Measurements from ENCODE around the gene FEM1B. TPM values are rescaled to one million over a fixed set of nuclear protein-coding genes. Genes with fewer than 3 reads are reported as not detected.

Gene FEM1B
- total and polyA plus RNA-seq, 3 donors from 2014 or later, result 65.8 to 122 (median 86.3) TPM

DNA sequence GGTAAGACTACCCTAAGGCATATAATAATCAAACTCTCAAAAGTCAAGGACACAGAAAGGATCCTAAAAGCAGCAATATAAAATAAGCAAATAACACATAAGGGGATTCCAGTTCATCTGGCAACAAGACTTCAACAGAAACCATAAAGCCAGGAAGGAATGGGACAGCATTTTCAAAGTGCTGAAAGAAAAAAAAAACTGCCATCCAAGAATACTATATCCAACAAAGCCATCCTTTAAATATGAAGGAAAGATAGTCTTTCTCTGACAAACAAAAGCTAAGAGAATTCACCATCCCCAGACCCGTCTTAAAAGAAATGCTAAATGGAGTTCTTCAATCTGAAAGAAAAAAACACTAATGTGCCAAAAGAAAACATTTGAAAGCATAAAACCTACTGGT, 33.3 kb upstream of the FEM1B start:
- intact Hi-C loops (cut with DNase I; ENCODE audit: low total_unique reads), result no loop called here
- TF ChIP-seq, protein P1, sequence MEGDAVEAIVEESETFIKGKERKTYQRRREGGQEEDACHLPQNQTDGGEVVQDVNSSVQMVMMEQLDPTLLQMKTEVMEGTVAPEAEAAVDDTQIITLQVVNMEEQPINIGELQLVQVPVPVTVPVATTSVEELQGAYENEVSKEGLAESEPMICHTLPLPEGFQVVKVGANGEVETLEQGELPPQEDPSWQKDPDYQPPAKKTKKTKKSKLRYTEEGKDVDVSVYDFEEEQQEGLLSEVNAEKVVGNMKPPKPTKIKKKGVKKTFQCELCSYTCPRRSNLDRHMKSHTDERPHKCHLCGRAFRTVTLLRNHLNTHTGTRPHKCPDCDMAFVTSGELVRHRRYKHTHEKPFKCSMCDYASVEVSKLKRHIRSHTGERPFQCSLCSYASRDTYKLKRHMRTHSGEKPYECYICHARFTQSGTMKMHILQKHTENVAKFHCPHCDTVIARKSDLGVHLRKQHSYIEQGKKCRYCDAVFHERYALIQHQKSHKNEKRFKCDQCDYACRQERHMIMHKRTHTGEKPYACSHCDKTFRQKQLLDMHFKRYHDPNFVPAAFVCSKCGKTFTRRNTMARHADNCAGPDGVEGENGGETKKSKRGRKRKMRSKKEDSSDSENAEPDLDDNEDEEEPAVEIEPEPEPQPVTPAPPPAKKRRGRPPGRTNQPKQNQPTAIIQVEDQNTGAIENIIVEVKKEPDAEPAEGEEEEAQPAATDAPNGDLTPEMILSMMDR (IDR thresholded peaks at IDR 0.05), result no peak
- no peak for TF ChIP-seq POLR2A (IDR thresholded peaks at IDR 0.05)
- no peak for DNase-seq
- Histone ChIP-seq H3K4me1 (no peaks in the 10 kb centered on the region), H3K9me3 (no peaks in the 10 kb centered on the region), H3K4me3 (no peak overlapping the region), H3K36me3 (ENCODE audit: low read depth, missing control alignments) (no peaks in the 10 kb centered on the region), H3K27ac (no peak overlapping the region), H3K27me3 (no peaks in the 10 kb centered on the region)
- 85 to 93% methylated on average over 1 of the region's 1 CpG for WGBS, 2 donors

DNA sequence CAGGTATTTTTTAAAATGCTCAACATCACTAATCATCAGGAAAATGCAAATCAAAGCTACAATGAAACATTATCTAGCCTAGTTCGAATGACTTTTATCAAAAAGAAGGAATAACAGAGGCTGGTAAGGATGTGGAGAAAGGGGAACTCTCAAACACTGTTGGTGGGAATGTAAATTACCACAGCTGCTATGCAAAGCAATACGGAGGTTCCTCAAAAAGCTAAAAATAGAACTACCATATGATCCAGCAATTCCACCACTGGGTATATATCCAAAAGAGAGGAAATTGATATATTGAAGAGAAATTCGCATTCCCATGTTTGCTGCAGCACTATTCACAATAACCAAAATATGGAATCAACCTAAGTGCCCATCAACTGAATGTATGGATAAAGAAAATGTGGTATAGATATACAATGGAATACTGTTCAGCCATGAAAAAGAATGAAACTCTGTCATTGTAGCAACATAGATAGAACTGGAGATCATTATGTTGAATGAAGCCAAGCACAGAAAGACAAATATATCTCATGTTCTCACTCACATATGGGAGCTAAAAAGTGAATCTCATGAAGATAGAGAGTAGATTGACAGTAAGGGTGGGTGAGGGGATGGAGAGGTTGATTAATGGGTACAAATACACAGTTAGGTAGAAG, 28.4 kb upstream of the FEM1B start:
- TF ChIP-seq POLR2A (IDR thresholded peaks at IDR 0.05), result no peak
- TF ChIP-seq, protein P1 (IDR thresholded peaks at IDR 0.05), result no peak
- no peaks in the 10 kb centered on the region for H3K36me3 ChIP-seq (ENCODE audit: low read depth, missing control alignments)
- intact Hi-C loops (cut with DNase I; ENCODE audit: low total_unique reads), result no loop called here
- DNase-seq, result no peak
- no peaks in the 10 kb centered on the region for H3K9me3 ChIP-seq
- 76 to 77% methylated on average over 3 of the region's 3 CpGs for WGBS, 2 donors
- no peak overlapping the region for H3K27ac ChIP-seq
- H3K4me1 ChIP-seq, result no peaks in the 10 kb centered on the region
- no peaks in the 10 kb centered on the region for H3K27me3 ChIP-seq
- H3K4me3 ChIP-seq, result no peak overlapping the region

DNA sequence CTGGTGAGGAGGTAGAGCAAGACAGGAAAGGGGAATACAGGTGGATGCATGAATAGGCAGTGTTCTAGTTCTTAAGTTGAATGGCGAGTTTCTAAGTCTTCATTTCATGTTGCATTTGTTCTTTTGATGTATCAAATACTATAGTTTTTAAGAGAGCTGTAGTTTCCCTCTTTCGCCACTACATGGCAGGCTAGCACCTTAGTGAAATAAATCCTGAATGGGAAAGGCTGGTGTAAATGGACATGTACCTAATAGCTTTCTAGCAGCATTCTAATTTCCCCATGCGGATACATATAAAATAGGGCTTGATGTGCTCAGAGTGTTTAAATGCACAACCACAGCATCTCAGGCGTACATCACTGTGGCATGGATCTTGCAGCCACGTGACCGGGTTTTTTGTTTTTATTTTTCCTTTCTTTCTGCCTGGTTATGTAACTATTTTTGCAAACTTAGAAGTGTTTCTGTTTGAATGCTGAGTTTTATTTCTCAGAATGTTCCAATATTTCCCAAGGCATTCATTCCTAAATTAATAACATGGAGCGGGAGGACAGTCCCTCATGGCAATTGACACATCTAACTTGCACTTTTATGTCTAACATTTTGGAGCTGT, 24.5 kb upstream of the FEM1B start:
- no peak overlapping the region for H3K27ac ChIP-seq
- no peaks in the 10 kb centered on the region for H3K27me3 ChIP-seq
- H3K9me3 ChIP-seq, result no peaks in the 10 kb centered on the region
- no peak overlapping the region for H3K4me3 ChIP-seq
- intact Hi-C loops (cut with DNase I; ENCODE audit: low total_unique reads), result no loop called here
- peaks cover 4% of the 10 kb centered on the region for H3K4me1 ChIP-seq
- peak; percentile 71 for DNase-seq
- no peaks in the 10 kb centered on the region for H3K36me3 ChIP-seq (ENCODE audit: low read depth, missing control alignments)
- TF ChIP-seq, protein P1 (IDR thresholded peaks at IDR 0.05), result peak; percentile 83 to 91 (median 85)
- TF ChIP-seq POLR2A (IDR thresholded peaks at IDR 0.05), result no peak
- WGBS, 2 donors, result 17 to 20% methylated on average over 7 of the region's 7 CpGs

DNA sequence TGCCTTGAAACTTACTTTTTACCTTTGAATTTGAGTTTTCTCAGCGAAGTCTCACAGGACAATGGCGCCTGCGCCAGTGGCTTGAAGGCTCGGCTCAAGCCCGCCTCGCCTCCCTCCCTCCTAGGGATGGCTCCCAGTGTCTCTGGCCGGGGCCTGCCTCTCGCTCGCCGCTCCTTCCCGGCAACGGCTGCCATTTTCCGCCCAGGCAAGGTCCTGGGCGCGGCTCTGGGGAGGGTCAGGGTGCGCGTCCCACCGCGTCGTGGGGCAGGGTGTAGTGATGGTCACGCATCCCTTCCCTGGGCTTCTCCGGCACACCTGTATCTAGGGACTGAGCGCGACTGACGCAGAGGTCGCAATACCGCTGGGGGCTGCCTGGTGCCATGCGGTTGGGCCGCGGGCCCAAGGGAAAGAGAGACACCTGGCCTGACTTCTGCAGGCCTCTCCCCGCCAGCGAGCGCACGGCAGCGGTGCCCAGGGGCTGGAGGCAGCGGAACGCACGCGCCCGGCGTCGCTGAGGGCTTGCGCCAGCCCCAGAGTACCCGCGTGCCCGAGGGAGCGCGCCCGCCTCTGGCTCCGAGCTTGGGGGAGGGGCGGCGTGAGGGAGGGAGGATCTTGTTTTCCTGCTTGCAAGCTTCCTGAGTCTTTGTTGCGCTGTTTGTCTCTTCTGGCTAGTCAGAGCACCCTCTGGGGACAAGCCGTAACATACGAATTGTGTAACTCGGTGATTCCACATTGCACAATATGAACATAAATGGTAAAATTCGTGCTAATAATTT, 20.7 kb upstream of the FEM1B start:
- peak; percentile 94 for DNase-seq
- 16 to 18% methylated on average over 32 to 53 of the region's 57 CpGs for WGBS, 2 donors
- intact Hi-C loops (cut with DNase I; ENCODE audit: low total_unique reads), result no loop called here
- peak overlapping the region; percentile 60 to 67 for H3K4me3 ChIP-seq
- H3K27me3 ChIP-seq, result no peaks in the 10 kb centered on the region
- no peaks in the 10 kb centered on the region for H3K36me3 ChIP-seq (ENCODE audit: low read depth, missing control alignments)
- peaks cover 4% of the 10 kb centered on the region for H3K4me1 ChIP-seq
- peak overlapping the region; percentile 81 to 94 for H3K27ac ChIP-seq
- no peak for TF ChIP-seq POLR2A (IDR thresholded peaks at IDR 0.05)
- TF ChIP-seq, protein P1 (IDR thresholded peaks at IDR 0.05), result no peak
- H3K9me3 ChIP-seq, result no peaks in the 10 kb centered on the region

All from testis (tissue), 3 donors.